ENCODE results near the gene APOA5.

APOA5 gene

DNA sequence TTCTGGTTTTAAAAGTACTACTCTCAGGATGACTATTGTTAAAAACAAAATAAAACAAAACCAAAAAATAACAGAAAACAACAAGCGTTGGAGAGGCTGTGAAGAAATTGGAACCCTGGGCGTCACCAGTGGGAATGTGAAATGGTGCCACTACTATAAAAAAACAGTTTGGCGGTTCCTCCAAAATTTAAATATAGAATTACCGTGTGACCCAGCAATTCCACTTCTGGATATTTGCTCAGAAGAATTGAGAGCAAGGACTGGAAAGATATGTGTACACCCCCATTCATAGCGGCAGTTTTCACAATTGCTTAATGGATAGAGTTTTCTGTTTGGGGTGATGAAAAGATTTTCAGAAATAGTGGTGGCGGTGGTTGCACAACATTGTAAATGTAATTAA is 22.8 kb upstream of the APOA5 start:
- DNase-seq (ENCODE audit: low spot score), result no peak
- H3K4me3 ChIP-seq, result no peak overlapping the region
- TF ChIP-seq, protein P1, sequence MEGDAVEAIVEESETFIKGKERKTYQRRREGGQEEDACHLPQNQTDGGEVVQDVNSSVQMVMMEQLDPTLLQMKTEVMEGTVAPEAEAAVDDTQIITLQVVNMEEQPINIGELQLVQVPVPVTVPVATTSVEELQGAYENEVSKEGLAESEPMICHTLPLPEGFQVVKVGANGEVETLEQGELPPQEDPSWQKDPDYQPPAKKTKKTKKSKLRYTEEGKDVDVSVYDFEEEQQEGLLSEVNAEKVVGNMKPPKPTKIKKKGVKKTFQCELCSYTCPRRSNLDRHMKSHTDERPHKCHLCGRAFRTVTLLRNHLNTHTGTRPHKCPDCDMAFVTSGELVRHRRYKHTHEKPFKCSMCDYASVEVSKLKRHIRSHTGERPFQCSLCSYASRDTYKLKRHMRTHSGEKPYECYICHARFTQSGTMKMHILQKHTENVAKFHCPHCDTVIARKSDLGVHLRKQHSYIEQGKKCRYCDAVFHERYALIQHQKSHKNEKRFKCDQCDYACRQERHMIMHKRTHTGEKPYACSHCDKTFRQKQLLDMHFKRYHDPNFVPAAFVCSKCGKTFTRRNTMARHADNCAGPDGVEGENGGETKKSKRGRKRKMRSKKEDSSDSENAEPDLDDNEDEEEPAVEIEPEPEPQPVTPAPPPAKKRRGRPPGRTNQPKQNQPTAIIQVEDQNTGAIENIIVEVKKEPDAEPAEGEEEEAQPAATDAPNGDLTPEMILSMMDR (IDR thresholded peaks at IDR 0.05), result no peak
- H3K27ac ChIP-seq, result no peak overlapping the region

DNA sequence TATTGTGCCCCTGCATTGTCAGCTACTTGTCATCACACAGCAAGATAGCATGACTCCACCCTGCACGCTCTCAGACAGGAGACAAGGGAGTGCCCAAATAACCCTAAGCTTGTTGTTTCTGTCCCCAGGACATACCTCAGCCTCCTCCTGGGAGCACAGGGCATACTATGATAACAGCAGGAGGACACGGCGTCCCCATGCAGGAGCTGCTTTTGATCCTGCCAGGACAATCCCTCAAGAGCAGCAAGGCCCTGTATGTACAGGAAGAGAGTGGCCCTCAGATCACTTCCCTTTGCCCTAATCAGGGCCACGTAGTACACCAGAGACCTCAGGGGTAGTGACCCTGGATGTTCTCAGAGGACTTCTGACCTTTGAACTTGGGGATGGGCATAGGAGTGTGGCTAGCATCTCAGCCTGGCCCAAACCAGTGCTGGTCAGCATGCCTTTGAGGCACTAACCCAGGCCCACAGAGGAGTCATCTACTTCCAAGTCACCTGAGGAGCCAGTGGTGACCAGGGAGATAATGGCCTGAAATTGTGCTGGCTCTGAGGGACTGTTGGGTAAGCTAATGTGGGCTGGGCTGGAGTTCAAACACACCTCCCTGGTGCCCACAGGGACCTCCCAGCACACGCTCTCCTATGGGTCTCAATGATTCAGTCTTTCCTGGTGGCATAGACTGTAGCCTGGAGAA is 22.2 kb upstream of the APOA5 start:
- no peak for DNase-seq (ENCODE audit: low spot score)
- no peak overlapping the region for H3K27ac ChIP-seq
- TF ChIP-seq, protein P1 (IDR thresholded peaks at IDR 0.05), result no peak
- H3K4me3 ChIP-seq, result no peak overlapping the region

DNA sequence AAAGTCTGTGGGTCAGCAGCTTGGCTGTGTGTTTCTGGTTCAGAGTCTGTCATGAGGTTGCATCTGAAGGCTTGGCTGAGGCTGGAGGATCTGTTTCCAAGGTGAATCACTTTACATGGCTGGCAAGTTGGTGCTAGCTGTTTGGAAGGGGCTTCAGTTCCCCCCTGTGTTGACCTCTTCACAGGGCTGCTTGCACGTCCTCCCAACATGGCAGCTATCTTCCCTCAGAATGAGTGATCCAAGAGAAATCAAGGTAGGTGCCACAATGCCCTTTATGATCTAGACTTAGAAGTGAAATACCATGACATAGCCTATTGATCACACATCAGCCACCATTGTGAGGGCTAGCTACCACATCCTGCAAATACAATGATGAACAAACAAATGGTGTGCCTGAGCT is 21.5 kb upstream of the APOA5 start:
- no peak overlapping the region for H3K4me3 ChIP-seq
- no peak overlapping the region for H3K27ac ChIP-seq

DNA sequence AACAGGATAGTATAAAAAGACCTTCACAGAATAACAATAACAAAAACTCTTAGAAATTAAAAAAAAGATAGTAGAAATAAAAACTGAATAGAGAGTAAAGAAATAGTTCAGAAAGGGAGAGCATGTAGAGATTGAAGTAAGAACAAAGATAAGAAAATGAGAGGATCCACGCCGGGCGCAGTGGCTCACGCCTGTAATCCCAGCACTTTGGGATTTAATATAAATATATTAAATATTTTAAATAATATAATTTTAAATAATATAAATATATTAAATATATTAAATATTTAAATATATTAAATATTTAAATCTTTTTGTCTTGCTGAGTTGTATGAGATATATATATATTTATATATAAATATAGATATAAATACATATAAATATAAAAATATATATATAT is 20.4 kb upstream of the APOA5 start:
- Histone ChIP-seq H3K4me3 (no peak overlapping the region), H3K27ac (no peak overlapping the region)
- DNase-seq (ENCODE audit: low spot score), result no peak
- TF ChIP-seq, protein P1 (IDR thresholded peaks at IDR 0.05), result no peak

More for the DNA sequence above, 21.5 kb upstream of the APOA5 start:
- TF ChIP-seq, protein P1 (IDR thresholded peaks at IDR 0.05), result no peak
- DNase-seq (ENCODE audit: low spot score), result no peak

DNA sequence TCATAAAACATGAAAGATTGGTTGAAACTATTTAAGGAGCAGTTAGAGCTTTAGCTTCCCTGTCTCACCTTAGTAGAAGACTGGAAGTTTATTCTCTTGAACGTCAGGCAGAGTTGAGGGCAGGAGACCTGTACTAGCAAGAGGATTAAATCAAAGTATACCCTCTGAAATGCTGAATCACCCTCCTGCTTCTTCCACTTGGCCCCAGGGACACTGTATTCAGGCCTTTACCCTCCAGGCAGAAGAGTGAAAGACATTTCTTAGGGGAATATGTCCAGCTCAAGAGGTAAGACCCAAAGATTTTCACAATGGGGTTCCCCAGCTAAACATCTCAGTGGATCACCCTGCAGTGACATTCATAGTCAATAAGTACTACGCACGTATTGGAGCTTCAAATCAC is 19.5 kb upstream of the APOA5 start:
- no peak for DNase-seq (ENCODE audit: low spot score)
- Histone ChIP-seq H3K27ac (no peak overlapping the region), H3K4me3 (no peak overlapping the region)
- TF ChIP-seq, protein P1 (IDR thresholded peaks at IDR 0.05), result no peak

DNA sequence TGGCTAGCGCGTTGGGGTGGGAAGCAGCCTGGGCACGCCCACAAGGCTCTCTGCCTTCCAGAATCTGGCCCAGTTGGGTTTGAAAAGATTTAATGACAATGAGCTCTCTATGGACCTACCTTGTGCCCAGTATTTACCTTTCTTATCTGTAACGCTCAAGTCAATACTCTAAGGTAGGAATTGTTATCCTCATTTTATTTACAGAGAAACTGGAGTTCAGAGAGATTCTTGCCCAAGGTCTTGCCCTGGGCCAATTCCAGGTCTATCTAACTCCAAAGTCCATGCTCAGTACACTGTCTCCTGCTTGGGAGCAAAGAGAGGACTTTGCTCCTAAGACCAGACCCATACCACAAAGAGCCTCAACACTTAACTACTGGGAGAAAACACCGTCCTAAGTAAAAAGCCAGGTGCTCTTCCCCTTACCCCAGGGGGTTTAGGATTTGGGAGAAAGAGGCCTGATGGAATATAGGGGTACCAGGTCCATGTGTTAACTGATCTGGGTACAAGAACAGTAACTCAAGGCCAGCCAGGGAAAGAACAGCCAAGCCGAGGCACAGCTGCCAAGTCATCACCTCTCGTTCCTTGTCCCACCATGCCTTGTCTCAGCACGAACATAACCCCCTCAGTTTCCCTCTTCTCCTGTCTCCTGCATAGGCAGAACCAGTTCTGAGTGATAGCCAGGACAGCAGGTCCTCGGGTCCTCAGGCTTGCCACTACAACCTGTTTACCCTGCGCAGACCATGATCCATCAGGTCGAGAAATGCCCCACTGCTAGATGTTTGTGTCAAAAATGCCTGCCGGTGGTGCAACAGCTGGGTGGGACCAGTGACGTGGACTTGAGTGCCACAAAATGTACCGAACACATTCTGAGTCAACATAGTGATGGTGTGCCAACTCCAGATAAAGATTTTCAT is 16.8 kb upstream of the APOA5 start:
- H3K27ac ChIP-seq, result no peak overlapping the region
- no peak for DNase-seq (ENCODE audit: low spot score)
- TF ChIP-seq, protein P1 (IDR thresholded peaks at IDR 0.05), result no peak
- H3K4me3 ChIP-seq, result no peak overlapping the region
